K562 (cell line): ENCODE results near the gene TTC9C. TPM values are rescaled to one million over a fixed set of nuclear protein-coding genes. Genes with fewer than 3 reads are reported as not detected.

Experiments
- ARID2 ChIP-seq: fragments of 450-650 bp; IDR thresholded peaks from 2 replicates; pipeline ENCODE4 v1.6.1; 2017; ENCODE audit warnings: antibody characterized with exemption, mild to moderate bottlenecking
- ATF7 ChIP-seq: fragments of 450-650 bp; IDR thresholded peaks from 2 replicates; pipeline ENCODE4 v1.7.1; 2014; ENCODE audit warnings: mild to moderate bottlenecking, moderate library complexity
- CC2D1A ChIP-seq: fragments of 450-650 bp; IDR thresholded peaks from 2 replicates; pipeline ENCODE4 v1.6.1; 2017; ENCODE audit warnings: mild to moderate bottlenecking
- CREM ChIP-seq: IDR thresholded peaks from 2 replicates; pipeline ENCODE4 v1.6.1; 2014; ENCODE audit warnings: antibody characterized with exemption, low read depth
- IRF9 ChIP-seq: fragments of 450-650 bp; IDR thresholded peaks from 2 replicates; pipeline ENCODE4 v1.6.1; 2016; ENCODE audit warnings: missing biosample characterization, missing genetic modification characterization
- MAFG ChIP-seq: fragments of 450-650 bp; conservative IDR thresholded peaks from 2 replicates; pipeline ENCODE4 v1.6.1; 2016; ENCODE audit warnings: missing genetic modification characterization, missing compliant biosample characterization
- MCM3 ChIP-seq: fragments of 450-650 bp; IDR thresholded peaks from 2 replicates; pipeline ENCODE4 v1.6.1; 2016
- MIER1 ChIP-seq: fragments of 450-650 bp; IDR thresholded peaks from 2 replicates; pipeline ENCODE4 v1.6.1; 2016; ENCODE audit warnings: antibody characterized with exemption, mild to moderate bottlenecking, low read depth
- RERE ChIP-seq: sonication (generic); formaldehyde crosslinking; IDR thresholded peaks from 2 replicates; pipeline ENCODE4 v1.8.0; 2023; ENCODE audit warnings: missing genetic modification reagents, mild to moderate bottlenecking, borderline replicate concordance
- REST ChIP-seq, 2 experiments: fragments of 450-650 bp; formaldehyde crosslinking in 1 of 2; IDR thresholded peaks; 2 replicates each; pipeline versions ENCODE4 v1.4.0 to v1.6.1; 2014 to 2020; ENCODE audit warnings: mild to moderate bottlenecking in 2 of 2, borderline replicate concordance in 1 of 2, low read depth in 1 of 2
- STAT5A ChIP-seq: IDR thresholded peaks from 2 replicates; pipeline ENCODE4 v1.6.1; 2012; ENCODE audit warnings: low read length, inconsistent platforms, borderline replicate concordance
- TCFL5 ChIP-seq: fragments of 250-450 bp; sonication (Bioruptor Pico); conservative IDR thresholded peaks from 2 replicates; pipeline ENCODE4 v1.6.1; 2021; ENCODE audit warnings: mild to moderate bottlenecking, moderate library complexity, matching md5 sums
- polyA plus RNA-seq, 8 experiments: library from polyadenylated mRNA; depleted of rRNA in 4 of 8; stranded (reverse) in 5 of 8; unstranded in 3 of 8; fragments of >200 nt; fragmentation: Nextera tagmentation in 2 of 8; fragmentation: Illumina TruSeq in 1 of 8; extraction: Ambion mirVana in 2 of 8; extraction: Trizol in 1 of 8; gene quantifications; 2 replicates each; pipeline versions ENCODE4 v1.2.1 to v1.2.3, GENCODE V29; 2011 to 2014; ENCODE audit warnings: inconsistent platforms in 1 of 8, missing spikeins in 1 of 8
- total RNA-seq, 7 experiments: library from RNA; depleted of rRNA in 6 of 7; stranded (reverse); fragments of >200 nt in 6 of 7; fragmentation: Illumina TruSeq in 2 of 7; extraction: Trizol in 2 of 7; gene quantifications; 2 replicates each; pipeline versions ENCODE4 v1.2.1 to v1.2.3, GENCODE V29; 2011 to 2021; ENCODE audit warnings: low replicate concordance in 1 of 7

The TTC9C gene
- total and polyA plus RNA-seq, 9 of the 15 experiments (the other 6 are each of a cell fraction or from before 2014, with no cell fraction given): 32.8 to 59.0 (median 37.1) TPM

- peak; percentile 79 for TF ChIP-seq REST (IDR thresholded peaks at IDR 0.05; ENCODE audit: borderline replicate concordance)
- no peak for TF ChIP-seq REST (CRISPR knock-in tag; IDR thresholded peaks at IDR 0.05; ENCODE audit: low read depth)
- no peak for TF ChIP-seq MCM3
- no peak for TF ChIP-seq IRF9 (tag)
- peak; percentile 16; the same call in 1 of the 2 replicates for TF ChIP-seq MAFG
- TF ChIP-seq RERE: no peak
- 0 out of 2 replicates have a peak, but pooled peaks have one; percentile 13 for TF ChIP-seq ATF7
- TF ChIP-seq CC2D1A: peak; percentile 51; the same call in 1 of the 2 replicates
- no peak for TF ChIP-seq MIER1
- TF ChIP-seq CREM: peak; percentile 42
- TF ChIP-seq ARID2: 0 out of 2 replicates have a peak, but pooled peaks have one; percentile 43
- TF ChIP-seq STAT5A: no peak
- no peak for TF ChIP-seq TCFL5
These were observed 33.7 kb upstream of the TTC9C start (continued) for GRCh38 chr11:62694455-62695167.
